Esophagus squamous epithelium (tissue), 4 donors: ENCODE data around the gene MSH4.

ENCODE experiments used
- POLR2A ChIP-seq, 4 donors: fragments of 450-650 bp; IDR thresholded peaks; one replicate each; pipeline ENCODE4 v1.6.1; 2017; ENCODE audit warnings: antibody characterized with exemption in 4 of 4, mild to moderate bottlenecking in 4 of 4, moderate library complexity in 3 of 4
- TF ChIP-seq, protein P1 (sequence below), 6 experiments: fragments of 450-650 bp in 4 of 6; fragments of 200-600 bp in 2 of 6; sonication (generic) in 2 of 6; IDR thresholded peaks; one replicate each; pipeline ENCODE4 v1.5.1; 2016 to 2019; ENCODE audit warnings: antibody characterized with exemption in 6 of 6, mild to moderate bottlenecking in 4 of 6, moderate library complexity in 4 of 6

DNA sequence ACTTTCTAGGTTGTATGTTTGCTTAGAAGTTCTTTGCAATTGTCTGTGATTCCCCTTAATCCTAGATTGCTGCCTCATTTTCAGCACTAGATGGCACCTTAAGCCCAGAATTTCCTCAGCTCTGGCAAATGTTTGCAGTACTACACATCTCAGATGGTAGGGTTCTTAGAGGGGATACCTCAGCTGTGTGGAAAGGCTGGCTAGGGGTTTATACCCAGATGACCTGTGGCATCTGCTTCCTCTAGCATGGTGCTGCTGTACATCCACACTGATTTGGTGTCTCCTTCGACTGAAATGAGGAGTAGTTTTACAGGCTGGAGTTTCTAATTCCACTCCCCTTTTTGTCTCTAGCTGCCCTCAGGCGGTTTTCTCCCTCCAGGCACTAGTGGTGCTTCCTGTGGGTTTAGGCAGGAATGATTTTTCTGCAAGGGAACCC, 112.1 kb downstream of the MSH4 start:
- TF ChIP-seq POLR2A (IDR thresholded peaks at IDR 0.05): no peak
- TF ChIP-seq, protein P1, sequence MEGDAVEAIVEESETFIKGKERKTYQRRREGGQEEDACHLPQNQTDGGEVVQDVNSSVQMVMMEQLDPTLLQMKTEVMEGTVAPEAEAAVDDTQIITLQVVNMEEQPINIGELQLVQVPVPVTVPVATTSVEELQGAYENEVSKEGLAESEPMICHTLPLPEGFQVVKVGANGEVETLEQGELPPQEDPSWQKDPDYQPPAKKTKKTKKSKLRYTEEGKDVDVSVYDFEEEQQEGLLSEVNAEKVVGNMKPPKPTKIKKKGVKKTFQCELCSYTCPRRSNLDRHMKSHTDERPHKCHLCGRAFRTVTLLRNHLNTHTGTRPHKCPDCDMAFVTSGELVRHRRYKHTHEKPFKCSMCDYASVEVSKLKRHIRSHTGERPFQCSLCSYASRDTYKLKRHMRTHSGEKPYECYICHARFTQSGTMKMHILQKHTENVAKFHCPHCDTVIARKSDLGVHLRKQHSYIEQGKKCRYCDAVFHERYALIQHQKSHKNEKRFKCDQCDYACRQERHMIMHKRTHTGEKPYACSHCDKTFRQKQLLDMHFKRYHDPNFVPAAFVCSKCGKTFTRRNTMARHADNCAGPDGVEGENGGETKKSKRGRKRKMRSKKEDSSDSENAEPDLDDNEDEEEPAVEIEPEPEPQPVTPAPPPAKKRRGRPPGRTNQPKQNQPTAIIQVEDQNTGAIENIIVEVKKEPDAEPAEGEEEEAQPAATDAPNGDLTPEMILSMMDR (IDR thresholded peaks at IDR 0.05): no peak
